Karpas-422 (cell line): Measurements from ENCODE around the gene VCL. TPM values are rescaled to one million over a fixed set of nuclear protein-coding genes. Genes with fewer than 3 reads are reported as not detected.
"Not testable (repeated sequence)": the region's sequence is repeated elsewhere in the genome, so short reads cannot be mapped to it uniquely, and the experiment has no call there.

Experiments
- DNase-seq: peaks from one replicate; pipeline ENCODE4 v3.0.0-alpha.2; 2015
- H2AFZ ChIP-seq: fragments of 200-600 bp; sonication (generic); 2 replicates; pipeline ENCODE4 v1.6.1; 2014; ENCODE audit warnings: antibody characterized with exemption, low read length, mixed read lengths
- H3K27ac ChIP-seq: fragments of 200-600 bp; sonication (generic); 2 replicates; pipeline ENCODE4 v1.5.1; 2014; ENCODE audit warnings: mild to moderate bottlenecking, low read length, moderate library complexity
- H3K27me3 ChIP-seq: fragments of 200-600 bp; sonication (generic); 2 replicates; pipeline ENCODE4 v1.6.1; 2014; ENCODE audit warnings: low read length, mixed read lengths
- H3K36me3 ChIP-seq: fragments of 200-600 bp; sonication (generic); 2 replicates; pipeline ENCODE4 v1.6.1; 2014; ENCODE audit warnings: low read length, mixed read lengths; ENCODE audit not compliant: insufficient read depth
- H3K4me1 ChIP-seq: fragments of 200-600 bp; sonication (generic); 2 replicates; pipeline ENCODE4 v1.6.1; 2014; ENCODE audit warnings: mild to moderate bottlenecking, low read length, mixed read lengths
- H3K4me2 ChIP-seq: fragments of 200-600 bp; sonication (generic); 2 replicates; pipeline ENCODE4 v1.6.1; 2014; ENCODE audit warnings: low read length, low read depth, mild to moderate bottlenecking; ENCODE audit not compliant: poor library complexity, severe bottlenecking
- H3K4me3 ChIP-seq: fragments of 200-600 bp; sonication (generic); 2 replicates; pipeline ENCODE4 v1.5.1; 2014; ENCODE audit warnings: mild to moderate bottlenecking, antibody characterized with exemption, low read length, mixed read lengths
- H3K79me2 ChIP-seq: fragments of 200-600 bp; sonication (generic); 2 replicates; pipeline ENCODE4 v1.6.1; 2014; ENCODE audit warnings: mild to moderate bottlenecking, low read length, mixed read lengths
- H3K9ac ChIP-seq: fragments of 200-600 bp; sonication (generic); 2 replicates; pipeline ENCODE4 v1.6.0; 2014; ENCODE audit warnings: low read length
- H3K9me2 ChIP-seq: fragments of 200-600 bp; sonication (generic), shearing (Covaris generic); replicated peaks from 2 replicates; pipeline ENCODE4 v1.6.0; 2014; ENCODE audit warnings: mild to moderate bottlenecking, low read length, moderate library complexity; ENCODE audit not compliant: insufficient read depth
- H3K9me3 ChIP-seq: fragments of 300-700, 200-600 bp; sonication (generic); 2 replicates; pipeline ENCODE4 v1.6.1; 2014; ENCODE audit warnings: low read length, mixed read lengths
- H4K20me1 ChIP-seq: fragments of 200-600 bp; sonication (generic); 2 replicates; pipeline ENCODE4 v1.6.1; 2014; ENCODE audit warnings: mild to moderate bottlenecking, antibody characterized with exemption, low read length, low read depth; ENCODE audit not compliant: insufficient read depth
- total RNA-seq: library from RNA; depleted of rRNA; stranded (reverse); fragments of >200 nt; shearing (Covaris generic); gene quantifications from 2 replicates; pipeline ENCODE4 v1.2.3, GENCODE V29; 2014; ENCODE audit warnings: low replicate concordance

The VCL gene
- total RNA-seq, 1 experiment from 2014 or later = 37.6 TPM

DNA sequence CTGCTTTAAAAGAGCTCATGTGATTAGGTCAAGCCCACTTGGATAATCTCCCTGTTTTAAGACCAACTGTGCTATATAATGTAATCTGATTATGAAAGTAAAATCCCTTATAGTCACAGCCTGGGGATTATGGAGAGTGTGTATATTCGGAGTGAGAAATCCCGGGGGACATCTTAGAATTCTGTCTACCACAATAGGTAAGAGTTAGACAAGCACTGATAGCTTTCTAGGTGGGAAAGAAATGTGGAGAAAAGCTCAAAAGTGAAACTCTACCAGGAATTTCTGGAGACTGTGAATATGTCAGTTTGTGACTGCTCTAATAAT is 2.9 kb upstream of the VCL start:
- Histone ChIP-seq H4K20me1 (no peaks in the 10 kb centered on the region), H3K9ac (no peak overlapping the region), H3K27me3 (no peaks in the 10 kb centered on the region), H2AFZ (no peak overlapping the region), H3K36me3 (no peaks in the 10 kb centered on the region), H3K9me3 (no peaks in the 10 kb centered on the region), H3K9me2 (no peaks in the 10 kb centered on the region), H3K4me1 (peaks cover 27% of the 10 kb centered on the region), H3K4me2 (no peak overlapping the region), H3K4me3 (no peak overlapping the region), H3K79me2 (peaks cover 21% of the 10 kb centered on the region), H3K27ac (no peak overlapping the region)
- DNase-seq = no peak

- Histone ChIP-seq H4K20me1 (no peaks in the 10 kb centered on the region), H3K4me2 (peak overlapping the region; percentile 96), H3K9me3 (no peaks in the 10 kb centered on the region), H3K79me2 (peaks cover 45% of the 10 kb centered on the region), H2AFZ (peak overlapping the region; percentile 97), H3K4me1 (peaks cover 44% of the 10 kb centered on the region), H3K9me2 (no peaks in the 10 kb centered on the region), H3K4me3 (peak overlapping the region; percentile 99), H3K27ac (peak overlapping the region; percentile 60), H3K27me3 (no peaks in the 10 kb centered on the region), H3K9ac (peak overlapping the region; percentile 91), H3K36me3 (no peaks in the 10 kb centered on the region)
- no peak for DNase-seq
These were observed 492 bp upstream of the VCL start for GRCh38 chr10:73997461-73997786.

- Histone ChIP-seq H3K27ac (peak overlapping the region; percentile 60), H4K20me1 (no peaks in the 10 kb centered on the region), H3K4me2 (peak overlapping the region; percentile 96), H3K4me1 (peaks cover 52% of the 10 kb centered on the region), H3K79me2 (peaks cover 55% of the 10 kb centered on the region), H3K27me3 (no peaks in the 10 kb centered on the region), H3K9me3 (no peaks in the 10 kb centered on the region), H2AFZ (no peak overlapping the region), H3K9me2 (no peaks in the 10 kb centered on the region), H3K9ac (peak overlapping the region; percentile 91), H3K36me3 (no peaks in the 10 kb centered on the region), H3K4me3 (peak overlapping the region; percentile 99)
- DNase-seq = no peak
These were observed 660 bp downstream of the VCL start for GRCh38 chr10:73998623-73998928.

GRCh38 chr10:73998929-73999691 is 1.2 kb downstream of the VCL start:
- Histone ChIP-seq H3K36me3 (no peaks in the 10 kb centered on the region), H3K27ac (peak overlapping the region; percentile 60), H3K9me2 (no peaks in the 10 kb centered on the region), H2AFZ (no peak overlapping the region), H4K20me1 (no peaks in the 10 kb centered on the region), H3K79me2 (peaks cover 58% of the 10 kb centered on the region), H3K4me1 (peaks cover 56% of the 10 kb centered on the region), H3K4me3 (peak overlapping the region; percentile 99), H3K4me2 (peak overlapping the region; percentile 96), H3K9me3 (no peaks in the 10 kb centered on the region), H3K27me3 (no peaks in the 10 kb centered on the region), H3K9ac (peak overlapping the region; percentile 91)
- DNase-seq = peak; percentile 59

DNA sequence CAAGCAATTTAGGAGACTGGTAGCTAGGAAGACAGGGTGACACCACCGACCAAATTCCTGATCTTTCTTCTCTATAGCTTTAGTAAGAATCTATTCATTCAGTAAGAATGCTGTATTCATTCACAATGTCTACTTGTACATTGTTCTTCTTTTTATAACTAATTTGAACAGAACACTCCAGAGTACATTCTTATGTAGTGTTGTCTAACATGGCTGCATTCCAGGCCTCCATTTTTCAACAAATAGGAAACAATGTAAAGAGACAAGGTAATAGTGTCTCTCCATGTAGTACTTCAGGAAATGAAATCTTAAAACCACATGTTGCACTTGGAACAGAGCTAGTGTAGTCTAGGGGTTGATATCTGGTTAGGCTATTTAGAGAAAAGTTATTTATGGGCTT is 1.8 kb downstream of the VCL start:
- Histone ChIP-seq H3K27ac (peak overlapping the region; percentile 60), H3K4me1 (peaks cover 62% of the 10 kb centered on the region), H3K4me2 (peak overlapping the region; percentile 96), H3K27me3 (no peaks in the 10 kb centered on the region), H4K20me1 (no peaks in the 10 kb centered on the region), H3K4me3 (peak overlapping the region; percentile 99), H3K9me2 (no peaks in the 10 kb centered on the region), H3K9me3 (no peaks in the 10 kb centered on the region), H3K9ac (peak overlapping the region; percentile 91), H2AFZ (no peak overlapping the region), H3K79me2 (peaks cover 64% of the 10 kb centered on the region), H3K36me3 (no peaks in the 10 kb centered on the region)
- no peak for DNase-seq

DNA sequence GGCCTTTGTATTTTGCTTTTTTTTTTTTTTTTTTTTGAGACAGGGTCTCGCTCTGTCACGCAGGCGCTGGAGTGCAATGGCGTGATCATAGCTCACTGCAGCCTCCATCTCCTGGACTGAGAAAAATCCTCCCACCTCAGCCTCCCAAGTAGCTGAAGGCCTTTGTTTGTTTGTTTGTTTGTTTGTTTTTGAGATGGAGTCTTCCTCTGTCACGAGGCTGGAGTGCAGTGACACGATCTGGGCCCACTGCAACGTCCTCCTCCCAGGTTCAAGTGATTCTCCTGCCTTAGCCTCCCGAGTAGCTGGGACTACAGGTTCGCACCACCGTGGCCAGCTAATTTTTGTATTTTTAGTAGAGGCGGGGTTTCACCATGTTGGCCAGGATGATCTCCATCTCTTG is 2.3 kb downstream of the VCL start:
- Histone ChIP-seq H3K79me2 (peaks cover 70% of the 10 kb centered on the region), H3K4me1 (peaks cover 64% of the 10 kb centered on the region), H3K27ac (0 out of 2 replicates have a peak overlapping the region, but pooled peaks have one; percentile 60), H3K4me2 (peak overlapping the region; percentile 96), H3K4me3 (peak overlapping the region; percentile 99; the same call in 1 of the 2 replicates)
- not testable (repeated sequence) for H3K27me3 ChIP-seq, H2AFZ ChIP-seq, H3K9me2 ChIP-seq, DNase-seq, H3K36me3 ChIP-seq, H3K9me3 ChIP-seq, H4K20me1 ChIP-seq, H3K9ac ChIP-seq

DNA sequence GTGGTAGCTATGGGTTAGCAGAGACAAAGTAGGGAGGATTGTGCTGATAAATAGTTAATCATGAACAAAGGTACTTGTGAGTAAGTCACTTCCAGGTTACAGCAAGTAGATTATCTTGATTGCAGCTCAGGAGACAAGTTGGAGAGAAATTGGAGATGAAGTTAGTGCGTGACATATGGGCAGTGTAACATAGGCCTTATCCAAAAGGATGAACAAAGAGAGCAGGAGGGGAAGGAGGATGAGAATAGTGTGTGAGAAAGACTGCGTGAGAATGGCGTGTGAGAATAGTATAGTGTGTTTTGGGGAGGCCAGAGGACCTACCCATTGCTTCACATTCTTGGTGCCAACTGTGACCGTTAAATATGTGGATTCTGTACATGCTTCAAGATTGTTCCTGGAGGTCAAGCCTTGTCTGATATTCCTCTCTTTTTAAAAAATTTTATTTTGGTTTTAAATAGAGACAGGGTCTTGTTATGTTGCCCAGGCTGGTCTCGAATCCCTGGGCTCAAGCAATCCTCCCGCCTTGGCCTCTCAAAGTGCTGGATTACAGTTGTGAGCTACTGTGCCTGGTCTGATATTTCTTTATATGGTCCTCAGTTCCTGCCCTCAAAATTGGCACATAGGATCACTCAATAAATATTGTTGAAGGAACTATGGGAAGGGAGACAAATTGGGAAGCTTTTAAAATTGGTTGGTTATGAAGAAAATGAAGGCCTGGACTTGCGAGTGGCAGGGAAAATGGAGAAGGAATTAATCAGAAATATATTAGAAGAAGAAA is 3.2 kb downstream of the VCL start:
- H3K36me3 ChIP-seq = no peaks in the 10 kb centered on the region
- peaks cover 72% of the 10 kb centered on the region for H3K4me1 ChIP-seq
- H3K27ac ChIP-seq = 0 out of 2 replicates have a peak overlapping the region, but pooled peaks have one; percentile 22
- no peaks in the 10 kb centered on the region for H3K9me3 ChIP-seq
- no peak overlapping the region for H3K4me3 ChIP-seq
- no peak overlapping the region for H2AFZ ChIP-seq
- peaks cover 76% of the 10 kb centered on the region for H3K79me2 ChIP-seq
- no peaks in the 10 kb centered on the region for H3K9me2 ChIP-seq
- no peaks in the 10 kb centered on the region for H3K27me3 ChIP-seq
- no peak for DNase-seq
- peak overlapping the region; percentile 13 for H3K4me2 ChIP-seq
- H3K9ac ChIP-seq = no peak overlapping the region
- H4K20me1 ChIP-seq = no peaks in the 10 kb centered on the region

GRCh38 chr10:74006269-74006668 is 8.4 kb downstream of the VCL start:
- Histone ChIP-seq H4K20me1 (no peaks in the 10 kb centered on the region), H3K79me2 (peaks cover 84% of the 10 kb centered on the region)

More at GRCh38 chr10:74006269-74006668, 8.4 kb downstream of the VCL start:
- no peak for DNase-seq
- Histone ChIP-seq H3K27me3 (no peaks in the 10 kb centered on the region), H3K4me2 (peak overlapping the region; percentile 32), H3K9ac (no peak overlapping the region), H3K9me3 (no peaks in the 10 kb centered on the region), H2AFZ (no peak overlapping the region), H3K4me1 (peaks cover 95% of the 10 kb centered on the region), H3K36me3 (no peaks in the 10 kb centered on the region), H3K4me3 (no peak overlapping the region), H3K27ac (peak overlapping the region; percentile 97), H3K9me2 (no peaks in the 10 kb centered on the region)
